ENCODE results near the gene RGPD4.

DNA sequence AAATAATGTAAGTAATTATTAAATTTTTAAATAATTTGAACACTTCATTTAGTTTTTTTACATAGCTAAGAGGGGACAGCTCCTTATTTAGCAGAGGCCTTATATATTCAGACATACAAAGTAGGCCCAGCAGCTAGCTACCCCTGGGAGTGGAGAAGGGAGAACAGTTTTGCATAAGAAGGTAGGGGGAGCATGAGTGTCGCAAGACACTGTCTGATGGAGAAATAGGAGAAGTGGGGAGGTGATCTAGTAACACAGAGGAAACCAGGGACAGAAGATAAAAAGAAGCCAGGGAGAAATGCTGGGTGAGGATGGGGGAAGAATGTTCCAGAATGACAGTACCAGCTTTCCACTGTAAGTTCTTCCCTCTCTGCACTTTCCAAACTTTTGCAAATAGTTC is 16.0 kb upstream of the RGPD4 start:
- no peak for TF ChIP-seq NRF1 (conservative IDR thresholded peaks at IDR 0.05; ENCODE audit: low read depth, low read length)
- no peak for TF ChIP-seq YY1 (IDR thresholded peaks at IDR 0.05; ENCODE audit: low read depth, low read length)
- TF ChIP-seq POLR2A (IDR thresholded peaks at IDR 0.05; ENCODE audit: low read depth, low read length): no peak
- no peak for TF ChIP-seq SMC3 (IDR thresholded peaks at IDR 0.05; ENCODE audit: borderline replicate concordance, low read length)
- TF ChIP-seq TBL1XR1 (IDR thresholded peaks at IDR 0.05; ENCODE audit: low read depth, low read length): no peak
- TF ChIP-seq MTA3 (IDR thresholded peaks at IDR 0.05; ENCODE audit: borderline replicate concordance, low read length): no peak
- TF ChIP-seq, protein P1, sequence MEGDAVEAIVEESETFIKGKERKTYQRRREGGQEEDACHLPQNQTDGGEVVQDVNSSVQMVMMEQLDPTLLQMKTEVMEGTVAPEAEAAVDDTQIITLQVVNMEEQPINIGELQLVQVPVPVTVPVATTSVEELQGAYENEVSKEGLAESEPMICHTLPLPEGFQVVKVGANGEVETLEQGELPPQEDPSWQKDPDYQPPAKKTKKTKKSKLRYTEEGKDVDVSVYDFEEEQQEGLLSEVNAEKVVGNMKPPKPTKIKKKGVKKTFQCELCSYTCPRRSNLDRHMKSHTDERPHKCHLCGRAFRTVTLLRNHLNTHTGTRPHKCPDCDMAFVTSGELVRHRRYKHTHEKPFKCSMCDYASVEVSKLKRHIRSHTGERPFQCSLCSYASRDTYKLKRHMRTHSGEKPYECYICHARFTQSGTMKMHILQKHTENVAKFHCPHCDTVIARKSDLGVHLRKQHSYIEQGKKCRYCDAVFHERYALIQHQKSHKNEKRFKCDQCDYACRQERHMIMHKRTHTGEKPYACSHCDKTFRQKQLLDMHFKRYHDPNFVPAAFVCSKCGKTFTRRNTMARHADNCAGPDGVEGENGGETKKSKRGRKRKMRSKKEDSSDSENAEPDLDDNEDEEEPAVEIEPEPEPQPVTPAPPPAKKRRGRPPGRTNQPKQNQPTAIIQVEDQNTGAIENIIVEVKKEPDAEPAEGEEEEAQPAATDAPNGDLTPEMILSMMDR (IDR thresholded peaks at IDR 0.05 in 2 of 3, conservative IDR thresholded peaks at IDR 0.05 in 1 of 3; ENCODE audit: control insufficient read depth in 2 of 3, extremely low read depth in 1 of 3, insufficient read depth in 1 of 3, low read depth in 3 of 3, low read length in 3 of 3): no peak
- TF ChIP-seq NBN (IDR thresholded peaks at IDR 0.05): no peak
- TF ChIP-seq, protein P2, sequence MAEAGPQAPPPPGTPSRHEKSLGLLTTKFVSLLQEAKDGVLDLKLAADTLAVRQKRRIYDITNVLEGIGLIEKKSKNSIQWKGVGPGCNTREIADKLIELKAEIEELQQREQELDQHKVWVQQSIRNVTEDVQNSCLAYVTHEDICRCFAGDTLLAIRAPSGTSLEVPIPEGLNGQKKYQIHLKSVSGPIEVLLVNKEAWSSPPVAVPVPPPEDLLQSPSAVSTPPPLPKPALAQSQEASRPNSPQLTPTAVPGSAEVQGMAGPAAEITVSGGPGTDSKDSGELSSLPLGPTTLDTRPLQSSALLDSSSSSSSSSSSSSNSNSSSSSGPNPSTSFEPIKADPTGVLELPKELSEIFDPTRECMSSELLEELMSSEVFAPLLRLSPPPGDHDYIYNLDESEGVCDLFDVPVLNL (IDR thresholded peaks at IDR 0.05; ENCODE audit: low read depth, low read length): no peak
- no peak for TF ChIP-seq NFIC (IDR thresholded peaks at IDR 0.05; ENCODE audit: low read depth, low read length)

Measured in GM12878 (cell line).